ENCODE measurements around the gene CRYBB1. TPM values are rescaled to one million over a fixed set of nuclear protein-coding genes. Genes with fewer than 3 reads are reported as not detected.

CRYBB1 gene
- total and polyA plus RNA-seq, 2 of the 13 experiments (the other 11 are each of a cell fraction or from before 2014, with no cell fraction given), result not detected

- TF ChIP-seq CERS6 (CRISPR knock-in tag; IDR thresholded peaks at IDR 0.05), result no peak
- Histone ChIP-seq H3K27me3 (ENCODE audit: control insufficient read depth in 1 of 2, insufficient read depth in 2 of 2, low read length in 2 of 2) (peaks cover 0 to 12% of the 10 kb centered on the region in 2 experiments; a peak in 2 of 5 replicates), H3K4me3 (replicated peaks in 1 of 3; ENCODE audit: insufficient read depth in 1 of 3, low read depth in 2 of 3, low read length in 3 of 3) (no peak overlapping the region), H3K79me2 (ENCODE audit: insufficient read depth, low read length) (no peaks in the 10 kb centered on the region), H3K4me1 (ENCODE audit: insufficient read depth, low read length) (no peaks in the 10 kb centered on the region), H2AFZ (ENCODE audit: low read length) (no peak overlapping the region), H3K36me3 (replicated peaks in 1 of 2; ENCODE audit: control insufficient read depth in 1 of 2, insufficient read depth in 2 of 2, low read length in 2 of 2) (no peaks in the 10 kb centered on the region), H3K9me3 (ENCODE audit: low read length) (no peaks in the 10 kb centered on the region), H3K27ac (ENCODE audit: extremely low read length, insufficient read depth, low read length) (no peak overlapping the region), H4K20me1 (ENCODE audit: insufficient read depth, low read length) (no peaks in the 10 kb centered on the region), H3K4me2 (ENCODE audit: low read depth, low read length) (no peak overlapping the region), H3K9ac (ENCODE audit: insufficient read depth, low read depth, low read length) (no peak overlapping the region)
- ATAC-seq (no peak), DNase-seq (ENCODE audit: low spot score) (no peak), FAIRE-seq (no peak)
- no TSS peak for BruUV-seq (replicated peaks)
- intact Hi-C loops (cut with micrococcal nuclease; ENCODE audit: unreplicated experiment), result no loop called here
- in situ Hi-C loops (cut with HindIII; ENCODE audit: extremely low pct_ligation_motif_present, low pct_unique_long_range_greater_than_20kb), result no loop called here
- 35% methylated on average over 6 of the region's 8 CpGs for WGBS (ENCODE audit: low lambda C conversion rate)
- POLR2A ChIA-PET, result no interaction called here
- CTCF ChIA-PET (ENCODE audit: low intra/inter-chr PET ratio, low total read pairs), result no interaction called here
Observed at GRCh38 chr22:26632422-26633155, 14.8 kb upstream of the CRYBB1 start.

GRCh38 chr22:26631282-26631681 lies 13.5 kb upstream of the CRYBB1 start:
- Histone ChIP-seq H3K9ac (ENCODE audit: insufficient read depth, low read depth, low read length) (no peak overlapping the region), H4K20me1 (ENCODE audit: insufficient read depth, low read length) (no peaks in the 10 kb centered on the region), H3K4me2 (ENCODE audit: low read depth, low read length) (no peak overlapping the region), H3K27me3 (ENCODE audit: control insufficient read depth in 1 of 2, insufficient read depth in 2 of 2, low read length in 2 of 2) (peaks cover 0 to 7% of the 10 kb centered on the region in 2 experiments; a peak in 2 of 5 replicates), H3K27ac (ENCODE audit: extremely low read length, insufficient read depth, low read length) (no peak overlapping the region), H2AFZ (ENCODE audit: low read length) (no peak overlapping the region), H3K9me3 (ENCODE audit: low read length) (no peaks in the 10 kb centered on the region), H3K4me3 (replicated peaks in 1 of 3; ENCODE audit: insufficient read depth in 1 of 3, low read depth in 2 of 3, low read length in 3 of 3) (no peak overlapping the region), H3K79me2 (ENCODE audit: insufficient read depth, low read length) (no peaks in the 10 kb centered on the region), H3K36me3 (replicated peaks in 1 of 2; ENCODE audit: control insufficient read depth in 1 of 2, insufficient read depth in 2 of 2, low read length in 2 of 2) (no peaks in the 10 kb centered on the region), H3K4me1 (ENCODE audit: insufficient read depth, low read length) (no peaks in the 10 kb centered on the region)
- intact Hi-C loops (cut with micrococcal nuclease; ENCODE audit: unreplicated experiment), result no loop called here
- no peak for DNase-seq (ENCODE audit: low spot score)
- in situ Hi-C loops (cut with HindIII; ENCODE audit: extremely low pct_ligation_motif_present, low pct_unique_long_range_greater_than_20kb), result no loop called here
- no peak for ATAC-seq
- CTCF ChIA-PET (ENCODE audit: low intra/inter-chr PET ratio, low total read pairs), result no interaction called here
- no peak for FAIRE-seq
- no TSS peak for BruUV-seq (replicated peaks)
- WGBS (ENCODE audit: low lambda C conversion rate), result 0% methylated on average over 4 of the region's 4 CpGs
- TF ChIP-seq ZNF792 (CRISPR knock-in tag; IDR thresholded peaks at IDR 0.05) (no peak), SETDB1 (CRISPR knock-in tag; IDR thresholded peaks at IDR 0.05; ENCODE audit: borderline replicate concordance) (no peak), ARID2 (CRISPR knock-in tag; IDR thresholded peaks at IDR 0.05; ENCODE audit: borderline replicate concordance) (no peak), ZNF335 (CRISPR knock-in tag; IDR thresholded peaks at IDR 0.05) (no peak), MAZ (IDR thresholded peaks at IDR 0.05; ENCODE audit: borderline replicate concordance, low read depth, low read length) (no peak), MAZ (CRISPR knock-in tag; IDR thresholded peaks at IDR 0.05; ENCODE audit: low read depth) (no peak), WIZ (CRISPR knock-in tag; IDR thresholded peaks at IDR 0.05) (no peak), ZNF607 (CRISPR knock-in tag; IDR thresholded peaks at IDR 0.05; ENCODE audit: borderline replicate concordance) (no peak), BRF2 (CRISPR knock-in tag; IDR thresholded peaks at IDR 0.05) (no peak), MEIS2 (CRISPR knock-in tag; IDR thresholded peaks at IDR 0.05) (no peak), MZF1 (CRISPR knock-in tag; IDR thresholded peaks at IDR 0.05; ENCODE audit: borderline replicate concordance) (no peak)
- POLR2A ChIA-PET, result no interaction called here
